Osteoblast (primary cell): ENCODE results near the gene LRRC52. TPM values are rescaled to one million over a fixed set of nuclear protein-coding genes. Genes with fewer than 3 reads are reported as not detected.
A peak's percentile ranks its signal among the peaks of the same experiment; 100 is the strongest.

Source experiments
- DNase-seq: peaks from one replicate; pipeline ENCODE4 v3.0.0; 2011; ENCODE audit warnings: low spot score, mixed read lengths; ENCODE audit not compliant: insufficient read length; ENCODE audit errors: missing footprints
- H2AFZ ChIP-seq: 2 replicates; pipeline ENCODE4 v1.6.0; 2011; ENCODE audit warnings: mild to moderate bottlenecking, low read length
- H3K27ac ChIP-seq: 2 replicates; pipeline ENCODE4 v1.5.1; 2011; ENCODE audit warnings: mild to moderate bottlenecking, low read depth, low read length, moderate library complexity
- H3K27me3 ChIP-seq: 2 replicates; pipeline ENCODE4 v1.6.0; 2012; ENCODE audit warnings: mild to moderate bottlenecking, control low read depth, inconsistent platforms, low read length, moderate library complexity; ENCODE audit not compliant: insufficient read depth
- H3K36me3 ChIP-seq: 2 replicates; pipeline ENCODE4 v1.5.1; 2011; ENCODE audit warnings: mild to moderate bottlenecking, low read length, control low read depth, moderate library complexity; ENCODE audit not compliant: insufficient read depth
- H3K4me1 ChIP-seq: 2 replicates; pipeline ENCODE4 v1.5.1; 2011; ENCODE audit warnings: mild to moderate bottlenecking, low read length, control low read depth, moderate library complexity; ENCODE audit not compliant: insufficient read depth
- H3K4me2 ChIP-seq: 2 replicates; pipeline ENCODE4 v1.6.0; 2011; ENCODE audit warnings: mild to moderate bottlenecking, low read length; ENCODE audit not compliant: insufficient read depth
- H3K4me3 ChIP-seq: fragments of 200-600 bp; sonication (generic); 3 replicates; pipeline ENCODE4 v1.5.1; 2012; ENCODE audit warnings: mild to moderate bottlenecking, low read length, inconsistent platforms; ENCODE audit not compliant: insufficient read depth
- H3K79me2 ChIP-seq: 2 replicates; pipeline ENCODE4 v1.6.0; 2012; ENCODE audit warnings: mild to moderate bottlenecking, low read length, control low read depth, inconsistent platforms; ENCODE audit not compliant: insufficient read depth
- H3K9me3 ChIP-seq: 2 replicates; pipeline ENCODE4 v1.5.1; 2011; ENCODE audit warnings: low read depth, low read length, control low read depth
- H4K20me1 ChIP-seq: 2 replicates; pipeline ENCODE4 v1.6.0; 2012; ENCODE audit warnings: mild to moderate bottlenecking, low read length, control low read depth; ENCODE audit not compliant: insufficient read depth
- CTCF ChIP-seq: IDR thresholded peaks from 2 replicates; pipeline ENCODE4 v1.5.1; 2011; ENCODE audit warnings: mild to moderate bottlenecking, low read depth, low read length, moderate library complexity; ENCODE audit errors: extremely low read depth
- total RNA-seq: library from RNA; depleted of rRNA; stranded (reverse); fragments of >200 nt; gene quantifications from 2 replicates; pipeline ENCODE4 v1.2.3, GENCODE V29; 2012

LRRC52 gene
- total RNA-seq, 1 donor, result not detected

GRCh38 chr1:165508291-165508690, 35.5 kb upstream of the LRRC52 start:
- no peak overlapping the region for H3K4me3 ChIP-seq
- H2AFZ ChIP-seq, result no peak overlapping the region
- H3K9me3 ChIP-seq, result no peaks in the 10 kb centered on the region
- H3K27me3 ChIP-seq, result no peaks in the 10 kb centered on the region
- TF ChIP-seq CTCF, result no peak
- no peaks in the 10 kb centered on the region for H3K4me1 ChIP-seq
- H3K4me2 ChIP-seq, result no peak overlapping the region
- H3K27ac ChIP-seq, result no peak overlapping the region
- H3K79me2 ChIP-seq, result no peaks in the 10 kb centered on the region
- no peaks in the 10 kb centered on the region for H3K36me3 ChIP-seq
- no peaks in the 10 kb centered on the region for H4K20me1 ChIP-seq
- DNase-seq, result no peak

- Histone ChIP-seq H3K27me3 (no peaks in the 10 kb centered on the region), H3K9me3 (no peaks in the 10 kb centered on the region), H3K27ac (no peak overlapping the region), H4K20me1 (no peaks in the 10 kb centered on the region), H3K4me3 (no peak overlapping the region), H3K4me2 (no peak overlapping the region), H2AFZ (no peak overlapping the region), H3K4me1 (no peaks in the 10 kb centered on the region), H3K36me3 (no peaks in the 10 kb centered on the region), H3K79me2 (no peaks in the 10 kb centered on the region)
- TF ChIP-seq CTCF, result no peak
- no peak for DNase-seq
Observed at GRCh38 chr1:165512816-165513215, 31.0 kb upstream of the LRRC52 start.

GRCh38 chr1:165516469-165516868, 27.3 kb upstream of the LRRC52 start:
- H3K27me3 ChIP-seq, result no peaks in the 10 kb centered on the region
- no peak for TF ChIP-seq CTCF
- no peak overlapping the region for H2AFZ ChIP-seq
- no peak overlapping the region for H3K4me2 ChIP-seq
- no peak overlapping the region for H3K27ac ChIP-seq
- H3K4me3 ChIP-seq, result no peak overlapping the region
- no peak for DNase-seq
- H4K20me1 ChIP-seq, result no peaks in the 10 kb centered on the region
- no peaks in the 10 kb centered on the region for H3K36me3 ChIP-seq
- no peaks in the 10 kb centered on the region for H3K9me3 ChIP-seq
- no peaks in the 10 kb centered on the region for H3K4me1 ChIP-seq
- no peaks in the 10 kb centered on the region for H3K79me2 ChIP-seq

- TF ChIP-seq CTCF, result no peak
- Histone ChIP-seq H3K4me3 (no peak overlapping the region), H3K27me3 (no peaks in the 10 kb centered on the region), H3K4me1 (no peaks in the 10 kb centered on the region), H2AFZ (no peak overlapping the region), H3K79me2 (no peaks in the 10 kb centered on the region), H3K27ac (no peak overlapping the region), H3K9me3 (no peaks in the 10 kb centered on the region), H3K36me3 (no peaks in the 10 kb centered on the region), H4K20me1 (no peaks in the 10 kb centered on the region), H3K4me2 (no peak overlapping the region)
- peak; percentile 6 for DNase-seq
Observed at GRCh38 chr1:165520646-165521045, 23.2 kb upstream of the LRRC52 start.
